GM12801 (cell line): ENCODE data around the gene GSG1L.

Experiments used
- TF ChIP-seq, protein P1 (sequence below): IDR thresholded peaks from one replicate; pipeline ENCODE4 v1.5.1; 2011; ENCODE audit warnings: control low read depth; ENCODE audit not compliant: insufficient read length; ENCODE audit errors: extremely low read depth

GSG1L gene

DNA sequence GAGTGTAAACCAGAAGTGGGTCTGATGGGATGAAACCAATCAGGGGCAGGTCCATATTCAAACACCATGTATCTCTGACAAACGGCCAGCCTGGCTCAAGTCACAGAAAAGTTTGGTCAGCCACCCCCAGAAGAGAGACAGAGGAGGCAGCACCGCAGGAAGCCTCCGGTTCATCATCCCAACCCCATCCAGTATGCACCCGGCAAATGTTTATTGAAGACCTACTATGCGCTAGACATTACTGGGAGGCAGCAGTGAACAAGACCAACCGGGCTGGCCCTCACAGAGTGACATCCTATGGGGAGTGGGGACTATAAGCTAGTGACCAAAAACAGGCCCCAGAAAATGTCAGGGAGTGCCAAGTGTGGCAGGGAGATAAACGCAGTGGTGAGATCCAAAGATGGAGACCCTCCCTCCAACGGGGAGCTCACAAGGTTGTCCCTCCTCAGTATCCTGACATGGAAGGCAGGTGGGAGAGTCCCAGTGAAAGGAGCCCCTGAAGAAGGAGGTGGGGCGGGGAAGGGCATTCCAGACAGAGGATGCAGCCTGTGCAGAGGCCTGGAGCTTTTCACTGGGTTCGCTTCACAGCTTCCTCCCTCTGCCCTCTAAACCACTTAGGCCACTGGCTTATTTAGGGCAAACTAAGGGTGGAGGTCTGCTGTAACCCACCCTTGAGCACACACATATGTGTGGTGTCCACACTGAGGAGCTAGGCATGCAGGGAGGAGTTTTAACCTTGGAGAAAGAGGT is 2.0 kb downstream of the GSG1L start:
- TF ChIP-seq, protein P1, sequence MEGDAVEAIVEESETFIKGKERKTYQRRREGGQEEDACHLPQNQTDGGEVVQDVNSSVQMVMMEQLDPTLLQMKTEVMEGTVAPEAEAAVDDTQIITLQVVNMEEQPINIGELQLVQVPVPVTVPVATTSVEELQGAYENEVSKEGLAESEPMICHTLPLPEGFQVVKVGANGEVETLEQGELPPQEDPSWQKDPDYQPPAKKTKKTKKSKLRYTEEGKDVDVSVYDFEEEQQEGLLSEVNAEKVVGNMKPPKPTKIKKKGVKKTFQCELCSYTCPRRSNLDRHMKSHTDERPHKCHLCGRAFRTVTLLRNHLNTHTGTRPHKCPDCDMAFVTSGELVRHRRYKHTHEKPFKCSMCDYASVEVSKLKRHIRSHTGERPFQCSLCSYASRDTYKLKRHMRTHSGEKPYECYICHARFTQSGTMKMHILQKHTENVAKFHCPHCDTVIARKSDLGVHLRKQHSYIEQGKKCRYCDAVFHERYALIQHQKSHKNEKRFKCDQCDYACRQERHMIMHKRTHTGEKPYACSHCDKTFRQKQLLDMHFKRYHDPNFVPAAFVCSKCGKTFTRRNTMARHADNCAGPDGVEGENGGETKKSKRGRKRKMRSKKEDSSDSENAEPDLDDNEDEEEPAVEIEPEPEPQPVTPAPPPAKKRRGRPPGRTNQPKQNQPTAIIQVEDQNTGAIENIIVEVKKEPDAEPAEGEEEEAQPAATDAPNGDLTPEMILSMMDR: no peak

DNA sequence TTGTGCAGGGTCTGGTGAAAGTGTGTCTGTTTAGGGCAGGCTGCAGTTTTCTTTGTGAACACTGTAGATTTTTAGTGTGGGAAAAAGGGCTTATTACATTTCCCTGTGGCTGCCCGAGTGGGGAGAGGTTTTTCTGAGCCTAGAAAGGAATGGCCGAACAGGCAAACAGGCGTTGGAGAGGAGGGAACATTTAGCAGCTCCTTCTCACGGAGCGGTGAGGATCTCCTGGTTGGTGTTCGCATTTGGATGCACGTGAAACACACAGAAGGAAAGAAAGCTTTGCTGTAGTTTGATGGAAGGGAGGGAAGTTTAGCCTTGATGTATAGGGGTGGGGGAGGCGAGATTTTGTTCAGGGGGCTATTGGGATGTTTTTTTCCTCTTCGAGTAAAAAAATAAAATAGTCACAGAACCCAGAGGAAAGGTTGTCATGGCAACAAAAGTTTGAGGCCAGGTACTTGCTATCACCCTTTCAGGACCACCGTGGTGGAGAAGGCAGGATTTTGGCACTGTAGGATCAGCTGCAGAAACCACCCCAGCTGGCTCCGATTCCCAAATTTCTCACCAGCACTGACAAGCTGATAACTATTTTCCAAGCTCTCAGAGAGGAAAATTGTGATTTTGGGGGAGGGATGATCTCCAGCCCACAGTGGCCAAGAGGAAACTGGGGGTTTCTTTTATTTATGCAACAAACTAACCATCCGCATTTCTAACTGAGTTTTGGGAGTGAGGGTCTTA is 3.5 kb downstream of the GSG1L start:
- TF ChIP-seq, protein P1: no peak

DNA sequence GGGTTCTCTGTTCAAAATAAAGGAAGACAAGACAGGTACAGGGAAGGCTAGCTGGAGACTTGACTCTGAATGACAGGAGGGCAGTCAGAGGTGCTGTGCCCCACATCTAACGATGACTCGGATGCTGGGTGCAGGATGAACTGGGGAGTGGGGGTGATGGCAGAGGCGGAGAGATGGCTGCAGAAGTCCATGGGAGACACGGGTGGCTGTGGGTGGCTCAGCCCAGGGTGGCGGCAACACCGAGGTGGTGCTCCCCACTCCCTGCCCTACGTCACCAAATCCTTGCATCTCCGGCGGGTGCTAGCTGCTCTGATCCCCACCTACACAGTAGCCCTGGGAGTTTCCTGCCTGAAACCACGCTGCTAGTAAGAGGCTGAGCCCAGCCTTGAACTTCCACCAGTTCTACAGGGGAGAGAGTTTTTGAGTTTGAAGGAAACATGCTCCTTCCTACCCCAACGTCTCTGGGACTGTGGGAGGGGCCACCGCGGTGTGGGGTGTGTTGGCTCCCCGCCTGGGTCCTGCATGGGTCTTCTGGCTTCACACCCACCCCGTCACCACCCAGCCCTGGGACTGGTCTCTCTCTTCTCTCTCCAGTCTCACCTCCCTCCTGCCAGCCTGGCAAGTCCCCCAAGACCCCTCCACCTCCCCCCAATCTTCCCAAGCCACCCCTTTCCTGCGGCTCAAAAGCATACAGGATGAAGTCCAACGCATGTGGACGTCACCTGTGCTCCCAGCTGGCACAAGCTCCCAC is 4.5 kb downstream of the GSG1L start:
- TF ChIP-seq, protein P1: no peak

DNA sequence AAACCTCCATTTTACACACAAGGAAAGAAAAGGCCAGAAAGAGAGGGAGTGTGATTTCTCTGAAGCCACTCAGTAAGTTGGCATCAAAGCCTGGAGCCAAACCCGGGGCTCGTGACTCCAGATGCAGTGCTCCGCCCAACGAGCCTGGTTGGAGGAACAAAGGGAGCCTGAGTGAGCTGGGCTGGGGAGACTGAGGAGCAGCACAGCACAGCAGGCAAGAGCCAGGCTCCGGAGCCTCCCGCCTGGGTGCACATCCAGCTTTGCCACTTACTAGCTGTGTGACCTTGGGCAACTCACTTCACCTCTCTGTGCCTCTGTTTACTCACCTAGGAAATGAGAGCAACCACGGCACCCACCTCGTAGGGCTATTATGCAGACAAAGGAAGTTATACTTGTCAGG is 5.6 kb downstream of the GSG1L start:
- TF ChIP-seq, protein P1: no peak

DNA sequence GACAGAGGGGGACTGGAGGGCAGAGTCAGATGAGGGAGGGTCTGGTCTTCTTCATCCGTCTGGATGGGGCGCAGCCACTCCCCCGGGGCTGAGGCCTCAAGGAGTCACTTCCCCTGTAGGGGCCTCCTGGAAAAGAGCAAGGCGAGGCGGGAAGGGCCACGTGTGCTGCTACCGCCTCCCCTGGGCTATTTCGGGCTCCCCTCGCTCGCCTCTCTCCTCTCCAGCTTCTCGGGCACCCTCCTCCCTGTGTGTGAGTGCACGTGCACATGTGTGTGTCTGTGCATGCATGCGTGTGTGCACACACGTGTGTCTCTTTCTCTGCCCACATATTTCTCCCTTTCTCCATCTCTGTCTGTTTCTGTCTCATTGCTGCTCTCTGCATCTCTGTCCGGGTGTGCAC is 10.1 kb downstream of the GSG1L start:
- TF ChIP-seq, protein P1: no peak

DNA sequence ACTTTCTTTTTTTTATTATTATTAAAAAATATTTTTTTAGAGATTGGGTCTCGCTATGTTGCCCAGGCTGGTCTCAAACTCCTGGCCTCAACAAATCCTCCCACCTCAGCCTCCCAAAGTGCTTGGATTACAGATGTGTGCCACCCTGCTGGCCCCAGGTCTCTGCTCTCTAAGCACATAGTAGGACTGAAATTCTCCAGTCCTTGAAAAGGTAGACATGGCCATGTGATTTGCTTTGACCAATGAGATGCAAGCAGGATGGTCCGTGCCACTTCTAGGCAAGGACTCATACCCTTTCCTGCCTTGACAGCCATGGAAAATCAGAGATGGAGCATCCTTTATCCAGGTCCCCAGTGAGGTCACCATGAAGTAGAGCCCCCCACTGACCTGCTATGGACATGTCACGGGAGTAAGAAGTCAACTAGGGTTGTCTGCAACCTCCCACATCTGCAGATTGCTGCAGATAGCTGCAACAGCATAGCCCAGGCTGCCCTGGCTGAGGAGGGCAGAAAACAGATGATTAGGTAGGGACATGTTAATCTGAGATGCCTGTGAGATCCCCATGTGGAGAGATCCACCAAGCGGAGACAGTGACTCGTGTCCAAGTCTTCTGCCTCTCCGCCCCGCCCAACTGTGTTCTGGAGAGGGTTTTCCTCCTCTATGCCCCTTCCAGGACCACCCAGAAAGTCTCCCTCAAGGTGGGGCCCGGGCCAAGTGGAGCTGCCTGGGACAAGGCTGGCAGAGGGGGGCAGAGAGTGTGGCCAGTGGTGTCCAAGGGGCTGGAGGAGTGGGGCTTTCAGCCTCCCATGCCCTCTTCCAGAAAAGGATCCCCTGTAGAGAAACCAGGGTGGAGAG is 11.0 kb downstream of the GSG1L start:
- TF ChIP-seq, protein P1: no peak
